GM23338 (cell line): ENCODE data around the gene CCDC63. TPM values are rescaled to one million over a fixed set of nuclear protein-coding genes. Genes with fewer than 3 reads are reported as not detected.

ENCODE experiments used
- ATAC-seq: fragments of 200-7000 bp; cut with Tn5 transposase; 3 replicates; pipeline ENCODE4 v1.9.1; 2020
- DNase-seq: peaks from one replicate; pipeline ENCODE4 v3.0.0-alpha.2; 2015; ENCODE audit warnings: low spot score
- H2AFZ ChIP-seq: fragments of 200-600 bp; sonication (generic); 2 replicates; pipeline ENCODE4 v1.8.0; 2016; ENCODE audit warnings: antibody characterized with exemption, mild to moderate bottlenecking, moderate library complexity
- H3F3A ChIP-seq: fragments of 200-600 bp; sonication (generic); replicated peaks from 2 replicates; pipeline ENCODE4 v1.8.0; 2017; ENCODE audit warnings: antibody characterized with exemption, mixed run types, low read depth
- H3K27ac ChIP-seq: fragments of 200-600 bp; sonication (generic); 2 replicates; pipeline ENCODE4 v1.6.1; 2016; ENCODE audit warnings: low read depth
- H3K27me3 ChIP-seq: fragments of 200-600 bp; sonication (generic); 2 replicates; pipeline ENCODE4 v1.8.0; 2016; ENCODE audit warnings: mild to moderate bottlenecking, mixed run types, moderate library complexity; ENCODE audit not compliant: insufficient read depth
- H3K36me3 ChIP-seq: fragments of 200-600 bp; sonication (generic); 2 replicates; pipeline ENCODE4 v1.8.0; 2016; ENCODE audit warnings: mild to moderate bottlenecking; ENCODE audit not compliant: insufficient read depth
- H3K4me1 ChIP-seq: fragments of 200-600 bp; sonication (generic); 2 replicates; pipeline ENCODE4 v1.8.0; 2016; ENCODE audit warnings: mild to moderate bottlenecking, moderate library complexity; ENCODE audit not compliant: insufficient read depth
- H3K4me2 ChIP-seq: fragments of 200-600 bp; sonication (generic); 2 replicates; pipeline ENCODE4 v1.7.1; 2017; ENCODE audit warnings: mixed run types
- H3K4me3 ChIP-seq: fragments of 200-600 bp; sonication (generic); 2 replicates; pipeline ENCODE4 v1.6.1; 2016; ENCODE audit warnings: mixed run types
- H3K79me2 ChIP-seq: fragments of 200-600 bp; sonication (generic); replicated peaks from 2 replicates; pipeline ENCODE4 v1.8.0; 2017; ENCODE audit warnings: mild to moderate bottlenecking; ENCODE audit not compliant: insufficient read depth
- H3K9me2 ChIP-seq: fragments of 200-600 bp; sonication (generic); 2 replicates; pipeline ENCODE4 v1.8.0; 2017; ENCODE audit not compliant: insufficient read depth
- H4K20me1 ChIP-seq: fragments of 200-600 bp; sonication (generic); replicated peaks from 2 replicates; pipeline ENCODE4 v1.8.0; 2017; ENCODE audit warnings: mild to moderate bottlenecking; ENCODE audit not compliant: insufficient read depth
- H3K27ac Mint-ChIP-seq: 2 replicates; pipeline ENCODE4 v1.8.0; 2020; ENCODE audit warnings: inconsistent platforms, mild to moderate bottlenecking, moderate library complexity, mixed read lengths
- H3K27me3 Mint-ChIP-seq: 3 replicates; pipeline ENCODE4 v1.8.0; 2022; ENCODE audit warnings: low read depth, mild to moderate bottlenecking, moderate library complexity, mixed read lengths, inconsistent platforms; ENCODE audit not compliant: insufficient read depth, poor library complexity
- H3K36me3 Mint-ChIP-seq: 3 replicates; pipeline ENCODE4 v1.8.0; 2021; ENCODE audit warnings: low read depth, mild to moderate bottlenecking, inconsistent platforms, moderate library complexity, mixed read lengths
- H3K4me1 Mint-ChIP-seq: 3 replicates; pipeline ENCODE4 v1.8.0; 2020; ENCODE audit warnings: mild to moderate bottlenecking, inconsistent platforms, mixed read lengths
- H3K4me3 Mint-ChIP-seq: 3 replicates; pipeline ENCODE4 v1.8.0; 2021; ENCODE audit warnings: moderate library complexity, mild to moderate bottlenecking, inconsistent platforms, mixed read lengths
- H3K9me3 Mint-ChIP-seq: 3 replicates; pipeline ENCODE4 v1.8.0; 2020; ENCODE audit warnings: moderate library complexity, mild to moderate bottlenecking, inconsistent platforms, mixed read lengths
- EZH2 ChIP-seq: fragments of 200-600 bp; sonication (generic); IDR thresholded peaks from one replicate; pipeline ENCODE4 v1.8.0; 2017; ENCODE audit warnings: antibody characterized with exemption, mild to moderate bottlenecking, low read depth; ENCODE audit not compliant: unreplicated experiment
- EZH2phosphoT487 ChIP-seq: fragments of 200-600 bp; sonication (generic); IDR thresholded peaks from one replicate; pipeline ENCODE4 v1.8.1; 2018; ENCODE audit warnings: antibody characterized with exemption; ENCODE audit not compliant: unreplicated experiment
- JUNB ChIP-seq: IDR thresholded peaks from one replicate; pipeline ENCODE4 v1.6.1; 2016; ENCODE audit warnings: antibody characterized with exemption; ENCODE audit not compliant: unreplicated experiment
- NANOG ChIP-seq: IDR thresholded peaks from 2 replicates; pipeline ENCODE4 v1.6.1; 2016; ENCODE audit warnings: antibody characterized with exemption, borderline replicate concordance
- POLR2AphosphoS5 ChIP-seq: IDR thresholded peaks from 2 replicates; pipeline ENCODE4 v1.6.1; 2016; ENCODE audit warnings: antibody characterized with exemption, low read depth
- ZNF114 ChIP-seq: fragments of 250-450 bp; sonication (Bioruptor Pico); IDR thresholded peaks from 2 replicates; pipeline ENCODE4 v1.5.0; 2020; ENCODE audit warnings: mild to moderate bottlenecking, moderate library complexity
- ZNF331 ChIP-seq: fragments of 250-450 bp; sonication (Bioruptor Pico); IDR thresholded peaks from 2 replicates; pipeline ENCODE4 v1.5.0; 2020; ENCODE audit warnings: low read depth, mild to moderate bottlenecking, moderate library complexity
- polyA plus RNA-seq: library from polyadenylated mRNA; unstranded; fragments of >200 nt; fragmentation: Nextera tagmentation; extraction: Ambion mirVana; gene quantifications from 2 replicates; pipeline ENCODE4 v1.2.1, GENCODE V29; 2016
- total RNA-seq: library from RNA; depleted of rRNA; stranded (reverse); fragments of >200 nt; shearing (Covaris generic); gene quantifications from 2 replicates; pipeline ENCODE4 v1.2.3, GENCODE V29; 2014
- TF ChIP-seq, protein P1 (sequence below): IDR thresholded peaks from 2 replicates; pipeline ENCODE4 v1.6.1; 2016; ENCODE audit warnings: antibody characterized with exemption

The CCDC63 gene
- total and polyA plus RNA-seq, 2 experiments from 2014 or later, result 1.8 TPM; not detected in 1

DNA sequence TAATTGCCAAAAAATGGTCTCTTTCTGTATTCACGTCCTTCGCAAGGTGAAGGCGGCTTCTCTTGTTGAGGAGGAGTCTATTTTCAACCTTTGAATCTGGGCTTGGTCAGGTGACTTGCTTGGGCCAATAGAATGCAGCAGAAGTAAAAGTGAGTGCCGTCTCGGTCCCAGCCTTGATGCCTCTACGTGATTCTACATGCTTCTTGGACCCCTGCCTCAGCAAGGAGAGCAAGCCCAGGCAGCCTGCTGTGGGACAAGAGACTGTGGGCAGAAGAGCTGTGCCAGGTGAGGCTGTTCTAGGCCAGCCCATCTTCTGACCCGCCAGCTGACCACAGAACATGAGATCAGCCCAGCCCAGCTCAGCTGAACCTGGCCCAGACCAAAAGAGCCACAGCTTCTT lies 39.1 kb upstream of the CCDC63 start:
- Histone ChIP-seq H3K36me3 (no peaks in the 10 kb centered on the region), H3K79me2 (no peaks in the 10 kb centered on the region), H4K20me1 (no peaks in the 10 kb centered on the region), H3F3A (no peaks in the 10 kb centered on the region), H3K27ac (no peak overlapping the region), H3K27me3 (peaks cover 11% of the 10 kb centered on the region), H3K4me3 (no peak overlapping the region), H2AFZ (peak overlapping the region; percentile 67), H3K9me2 (no peaks in the 10 kb centered on the region), H3K4me2 (no peak overlapping the region), H3K4me1 (peaks cover 7% of the 10 kb centered on the region; the same call in 1 of the 2 replicates)
- Mint-ChIP-seq H3K27me3 (peaks cover 11% of the 10 kb centered on the region), H3K4me1 (peaks cover 19% of the 10 kb centered on the region), H3K27ac (no peak overlapping the region), H3K9me3 (peaks cover 14% of the 10 kb centered on the region), H3K4me3 (no peak overlapping the region), H3K36me3 (no peaks in the 10 kb centered on the region)
- DNase-seq (peak; percentile 49), ATAC-seq (peak; percentile 62)
- no peak for TF ChIP-seq ZNF114 (CRISPR knock-in tag)
- TF ChIP-seq ZNF331 (CRISPR knock-in tag), result no peak
- TF ChIP-seq JUNB, result no peak
- TF ChIP-seq NANOG, result no peak

DNA sequence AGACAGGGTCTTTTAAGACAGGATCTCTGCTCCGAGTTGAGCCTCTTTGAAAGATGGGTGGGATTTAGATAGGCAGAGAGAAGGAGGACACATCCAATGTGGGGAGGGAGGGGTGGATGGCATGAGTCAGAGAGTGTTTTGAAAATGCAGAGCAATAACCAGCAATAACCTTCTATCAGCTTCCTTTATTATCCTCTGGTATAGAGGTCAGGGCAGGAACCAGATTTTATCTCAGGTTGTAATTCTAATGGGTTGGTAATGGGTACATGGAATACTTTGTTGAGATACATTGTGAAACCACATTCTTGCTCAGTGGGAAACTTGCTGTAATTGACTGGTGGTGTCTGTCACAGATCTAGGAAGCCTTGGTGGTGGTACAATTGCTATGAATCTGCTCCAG lies 37.6 kb upstream of the CCDC63 start:
- no peak overlapping the region for H3K4me3 Mint-ChIP-seq
- Histone ChIP-seq H3K36me3 (no peaks in the 10 kb centered on the region), H3K4me3 (no peak overlapping the region), H3K4me2 (no peak overlapping the region), H3K27me3 (peaks cover 23% of the 10 kb centered on the region), H2AFZ (no peak overlapping the region), H4K20me1 (no peaks in the 10 kb centered on the region), H3K9me2 (no peaks in the 10 kb centered on the region), H3F3A (no peaks in the 10 kb centered on the region), H3K79me2 (no peaks in the 10 kb centered on the region), H3K4me1 (peaks cover 12% of the 10 kb centered on the region; the same call in 1 of the 2 replicates), H3K27ac (no peak overlapping the region)
- no peak for TF ChIP-seq JUNB
- TF ChIP-seq ZNF114 (CRISPR knock-in tag), result no peak
- no peak for TF ChIP-seq POLR2AphosphoS5
- TF ChIP-seq EZH2phosphoT487, result no peak
- TF ChIP-seq, protein P1, sequence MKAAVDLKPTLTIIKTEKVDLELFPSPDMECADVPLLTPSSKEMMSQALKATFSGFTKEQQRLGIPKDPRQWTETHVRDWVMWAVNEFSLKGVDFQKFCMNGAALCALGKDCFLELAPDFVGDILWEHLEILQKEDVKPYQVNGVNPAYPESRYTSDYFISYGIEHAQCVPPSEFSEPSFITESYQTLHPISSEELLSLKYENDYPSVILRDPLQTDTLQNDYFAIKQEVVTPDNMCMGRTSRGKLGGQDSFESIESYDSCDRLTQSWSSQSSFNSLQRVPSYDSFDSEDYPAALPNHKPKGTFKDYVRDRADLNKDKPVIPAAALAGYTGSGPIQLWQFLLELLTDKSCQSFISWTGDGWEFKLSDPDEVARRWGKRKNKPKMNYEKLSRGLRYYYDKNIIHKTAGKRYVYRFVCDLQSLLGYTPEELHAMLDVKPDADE, result no peak
- TF ChIP-seq EZH2, result no peak
- peaks cover 13% of the 10 kb centered on the region for H3K27me3 Mint-ChIP-seq
- no peak for ATAC-seq
- peaks cover 6% of the 10 kb centered on the region for H3K9me3 Mint-ChIP-seq
- peaks cover 23% of the 10 kb centered on the region for H3K4me1 Mint-ChIP-seq
- H3K27ac Mint-ChIP-seq, result no peak overlapping the region
- no peaks in the 10 kb centered on the region for H3K36me3 Mint-ChIP-seq
- no peak for DNase-seq

DNA sequence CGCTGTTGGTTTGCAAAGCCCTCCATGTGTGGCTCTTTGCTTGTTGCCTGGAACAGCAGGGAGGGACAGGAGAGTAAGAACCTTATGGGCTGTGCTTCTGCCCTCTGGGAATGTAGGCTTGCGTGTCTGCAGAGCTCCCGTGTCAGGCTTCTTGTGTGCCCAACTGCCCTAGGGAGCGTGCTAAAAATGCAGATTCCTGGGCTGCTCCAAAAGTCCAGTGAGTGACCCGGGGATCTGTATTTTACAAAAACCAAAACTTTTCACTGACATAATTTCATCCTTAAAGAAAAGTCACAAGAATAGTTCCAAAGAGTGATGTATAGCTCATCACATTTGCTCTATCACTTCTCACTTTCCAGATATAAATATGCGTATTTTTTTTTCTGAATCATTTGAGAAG lies 34.8 kb upstream of the CCDC63 start:
- no peaks in the 10 kb centered on the region for H3K9me2 ChIP-seq
- H3K4me2 ChIP-seq, result no peak overlapping the region
- Mint-ChIP-seq H3K4me1 (peaks cover 39% of the 10 kb centered on the region), H3K9me3 (no peaks in the 10 kb centered on the region), H3K36me3 (no peaks in the 10 kb centered on the region), H3K4me3 (no peak overlapping the region), H3K27me3 (peaks cover 24% of the 10 kb centered on the region), H3K27ac (no peak overlapping the region)
- H3K36me3 ChIP-seq, result no peaks in the 10 kb centered on the region
- H3K27me3 ChIP-seq, result peaks cover 29% of the 10 kb centered on the region
- H2AFZ ChIP-seq, result no peak overlapping the region
- DNase-seq (no peak), ATAC-seq (no peak)
- TF ChIP-seq EZH2phosphoT487, result no peak
- peaks cover 31% of the 10 kb centered on the region for H3K4me1 ChIP-seq
- no peaks in the 10 kb centered on the region for H3K79me2 ChIP-seq
- H4K20me1 ChIP-seq, result no peaks in the 10 kb centered on the region
- no peak overlapping the region for H3K4me3 ChIP-seq
- H3K27ac ChIP-seq, result no peak overlapping the region
- 0 out of 2 replicates have a peak, but pooled peaks cover 2% of the 10 kb centered on the region for H3F3A ChIP-seq
